H9 (cell line): ENCODE measurements around the gene FOXK1. TPM values are rescaled to one million over a fixed set of nuclear protein-coding genes. Genes with fewer than 3 reads are reported as not detected.

Experiments
- DNase-seq: peaks from one replicate; pipeline ENCODE4 v3.0.0-alpha.2; 2017
- H2AFZ ChIP-seq: one replicate; pipeline ENCODE4 v1.6.1; 2013; ENCODE audit warnings: mild to moderate bottlenecking, low read length, control low read depth, moderate library complexity
- H2AK5ac ChIP-seq: 2 replicates; pipeline ENCODE4 v1.6.1; 2013; ENCODE audit warnings: low read length, control low read depth, mixed read lengths; ENCODE audit not compliant: insufficient read length
- H2BK120ac ChIP-seq: one replicate; pipeline ENCODE4 v1.6.1; 2013; ENCODE audit warnings: low read depth, mild to moderate bottlenecking, low read length, control low read depth, inconsistent platforms; ENCODE audit not compliant: poor library complexity, severe bottlenecking
- H2BK12ac ChIP-seq: 2 replicates; pipeline ENCODE4 v1.6.1; 2013; ENCODE audit warnings: low read length, control low read depth, mixed read lengths, low read depth; ENCODE audit not compliant: insufficient read length
- H2BK15ac ChIP-seq: 2 replicates; pipeline ENCODE4 v1.6.1; 2013; ENCODE audit warnings: low read depth, low read length, control low read depth
- H2BK20ac ChIP-seq: one replicate; pipeline ENCODE4 v1.6.1; 2013; ENCODE audit warnings: low read depth, mild to moderate bottlenecking, low read length, control low read depth, inconsistent platforms; ENCODE audit not compliant: poor library complexity, severe bottlenecking
- H2BK5ac ChIP-seq: 2 replicates; pipeline ENCODE4 v1.6.1; 2013; ENCODE audit warnings: low read length, control low read depth, mixed read lengths; ENCODE audit not compliant: insufficient read length
- H3K14ac ChIP-seq: 2 replicates; pipeline ENCODE4 v1.6.1; 2013; ENCODE audit warnings: low read length, control low read depth; ENCODE audit not compliant: insufficient read depth
- H3K18ac ChIP-seq: 2 replicates; pipeline ENCODE4 v1.6.1; 2013; ENCODE audit warnings: low read depth, mild to moderate bottlenecking, mixed read lengths, low read length, control low read depth; ENCODE audit not compliant: insufficient read length
- H3K23ac ChIP-seq: 2 replicates; pipeline ENCODE4 v1.6.1; 2013; ENCODE audit warnings: low read length, control low read depth, mixed read lengths, low read depth; ENCODE audit not compliant: insufficient read length
- H3K23me2 ChIP-seq: 2 replicates; pipeline ENCODE4 v1.6.1; 2013; ENCODE audit warnings: low read depth, mild to moderate bottlenecking, mixed read lengths, low read length, control low read depth; ENCODE audit not compliant: insufficient read length, poor library complexity, severe bottlenecking
- H3K27ac ChIP-seq: 2 replicates; pipeline ENCODE4 v1.5.1; 2013; ENCODE audit warnings: low read length, control low read depth, mixed read lengths, low read depth; ENCODE audit not compliant: insufficient read length
- H3K27me3 ChIP-seq: 2 replicates; pipeline ENCODE4 v1.6.1; 2013; ENCODE audit warnings: low read length, control low read depth, inconsistent platforms; ENCODE audit not compliant: insufficient read depth
- H3K4ac ChIP-seq: 2 replicates; pipeline ENCODE4 v1.6.1; 2013; ENCODE audit warnings: low read depth, mild to moderate bottlenecking, control low read depth, inconsistent platforms, low read length, moderate library complexity
- H3K4me1 ChIP-seq: 2 replicates; pipeline ENCODE4 v1.6.1; 2013; ENCODE audit warnings: low read length, control low read depth, inconsistent platforms; ENCODE audit not compliant: insufficient read depth
- H3K4me2 ChIP-seq: 2 replicates; pipeline ENCODE4 v1.6.1; 2013; ENCODE audit warnings: low read length, control low read depth, mixed read lengths; ENCODE audit not compliant: insufficient read length, insufficient read depth
- H3K56ac ChIP-seq: 2 replicates; pipeline ENCODE4 v1.6.1; 2013; ENCODE audit warnings: low read depth, mild to moderate bottlenecking, mixed read lengths, low read length, control low read depth; ENCODE audit not compliant: insufficient read length
- H3K79me1 ChIP-seq: 2 replicates; pipeline ENCODE4 v1.6.1; 2013; ENCODE audit warnings: low read depth, mild to moderate bottlenecking, moderate library complexity, low read length, control low read depth, inconsistent platforms; ENCODE audit not compliant: insufficient read depth, poor library complexity, severe bottlenecking
- H3K79me2 ChIP-seq: 2 replicates; pipeline ENCODE4 v1.6.1; 2013; ENCODE audit warnings: low read length, control low read depth, inconsistent platforms; ENCODE audit not compliant: insufficient read depth
- H3K9ac ChIP-seq: 2 replicates; pipeline ENCODE4 v1.6.1; 2013; ENCODE audit warnings: low read length, control low read depth, mixed read lengths; ENCODE audit not compliant: insufficient read length; ENCODE audit errors: extremely low read depth
- H3K9me3 ChIP-seq: one replicate; pipeline ENCODE4 v1.6.1; 2013; ENCODE audit warnings: low read depth, low read length, inconsistent platforms; ENCODE audit not compliant: control insufficient read depth
- H3T11ph ChIP-seq: one replicate; pipeline ENCODE4 v1.6.1; 2013; ENCODE audit warnings: mild to moderate bottlenecking, low read length, control low read depth, inconsistent platforms
- H4K20me1 ChIP-seq: one replicate; pipeline ENCODE4 v1.6.1; 2013; ENCODE audit not compliant: control insufficient read depth, insufficient read length, insufficient read depth
- H4K5ac ChIP-seq: 2 replicates; pipeline ENCODE4 v1.6.1; 2013; ENCODE audit warnings: low read depth, mild to moderate bottlenecking, mixed read lengths, low read length, control low read depth; ENCODE audit not compliant: insufficient read length
- H4K8ac ChIP-seq: replicated peaks from 2 replicates; pipeline ENCODE4 v1.6.1; 2013; ENCODE audit warnings: low read length, control low read depth, mixed read lengths, low read depth; ENCODE audit not compliant: insufficient read length
- H4K91ac ChIP-seq: 2 replicates; pipeline ENCODE4 v1.6.1; 2013; ENCODE audit warnings: low read depth, mild to moderate bottlenecking, moderate library complexity, mixed read lengths, low read length, control low read depth; ENCODE audit not compliant: insufficient read length
- H3K27ac Mint-ChIP-seq, 3 experiments: 2 replicates in 2 of 3; 3 replicates in 1 of 3; pipeline ENCODE4 v1.8.0; 2020 to 2021; ENCODE audit warnings: mixed read lengths in 3 of 3, mild to moderate bottlenecking in 1 of 3, moderate library complexity in 1 of 3
- H3K27me3 Mint-ChIP-seq: 2 replicates; pipeline ENCODE4 v1.8.0; 2021; ENCODE audit warnings: low read depth, mild to moderate bottlenecking, moderate library complexity, mixed read lengths
- H3K36me3 Mint-ChIP-seq, 3 experiments: 2 replicates in 2 of 3; 3 replicates in 1 of 3; pipeline ENCODE4 v1.8.0; 2020 to 2021; ENCODE audit warnings: low read depth in 3 of 3, mixed read lengths in 3 of 3; ENCODE audit not compliant: insufficient read depth in 1 of 3
- H3K4me1 Mint-ChIP-seq, 2 experiments: 2 replicates each; pipeline ENCODE4 v1.8.0; 2020; ENCODE audit warnings: mixed read lengths in 2 of 2
- H3K4me3 Mint-ChIP-seq, 2 experiments: 2 replicates in 1 of 2; 3 replicates in 1 of 2; pipeline ENCODE4 v1.8.0; 2020 to 2021; ENCODE audit warnings: mild to moderate bottlenecking in 2 of 2, mixed read lengths in 2 of 2, moderate library complexity in 1 of 2
- H3K9me3 Mint-ChIP-seq, 2 experiments: 2 replicates in 1 of 2; 3 replicates in 1 of 2; pipeline ENCODE4 v1.8.0; 2020; ENCODE audit warnings: mild to moderate bottlenecking in 2 of 2, mixed read lengths in 2 of 2, moderate library complexity in 1 of 2
- WGBS: extraction: QIAGEN DNeasy Blood & Tissue Kit; methylation state at CpG from one replicate; pipeline ENCODE4 v1.1.7; 2013; ENCODE audit warnings: missing lambda C conversion rate, low lambda C conversion rate, mixed read lengths; ENCODE audit not compliant: insufficient read length; ENCODE audit errors: extremely low coverage; 5-methylcytosine and 5-hydroxymethylcytosine counted together
- total RNA-seq: library from RNA; stranded (reverse); gene quantifications from 2 replicates; pipeline ENCODE4 v1.2.1, GENCODE V29; 2021
- TF ChIP-seq, protein P1 (sequence below): fragments of 200-600 bp; sonication (generic); conservative IDR thresholded peaks from 3 replicates; pipeline ENCODE4 v1.8.0; 2021; ENCODE audit warnings: antibody characterized with exemption, mild to moderate bottlenecking

The FOXK1 gene
- total RNA-seq, 1 experiment from 2014 or later: 14.4 TPM

DNA sequence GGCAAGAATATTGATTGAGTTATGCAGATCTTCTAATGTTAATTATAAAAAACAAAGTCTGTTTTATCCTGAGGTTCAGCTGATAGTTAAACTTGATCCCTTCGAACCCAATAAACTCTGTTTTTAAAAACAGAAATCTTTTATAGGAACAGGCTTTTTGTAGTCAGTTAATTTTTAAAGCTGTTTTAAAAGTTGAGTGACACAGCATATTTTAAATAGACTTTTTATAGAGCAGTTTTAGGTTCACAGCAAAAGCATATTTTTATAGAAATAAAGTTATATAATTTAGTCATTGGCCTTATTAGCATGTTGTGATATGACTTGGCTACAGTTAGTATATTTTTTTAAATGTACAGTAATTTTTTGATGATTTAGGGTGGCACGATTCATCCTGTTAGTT is 11.1 kb downstream of the FOXK1 start:
- WGBS: no CpG with 5 or more reads among the region's 2 CpGs
- TF ChIP-seq, protein P1, sequence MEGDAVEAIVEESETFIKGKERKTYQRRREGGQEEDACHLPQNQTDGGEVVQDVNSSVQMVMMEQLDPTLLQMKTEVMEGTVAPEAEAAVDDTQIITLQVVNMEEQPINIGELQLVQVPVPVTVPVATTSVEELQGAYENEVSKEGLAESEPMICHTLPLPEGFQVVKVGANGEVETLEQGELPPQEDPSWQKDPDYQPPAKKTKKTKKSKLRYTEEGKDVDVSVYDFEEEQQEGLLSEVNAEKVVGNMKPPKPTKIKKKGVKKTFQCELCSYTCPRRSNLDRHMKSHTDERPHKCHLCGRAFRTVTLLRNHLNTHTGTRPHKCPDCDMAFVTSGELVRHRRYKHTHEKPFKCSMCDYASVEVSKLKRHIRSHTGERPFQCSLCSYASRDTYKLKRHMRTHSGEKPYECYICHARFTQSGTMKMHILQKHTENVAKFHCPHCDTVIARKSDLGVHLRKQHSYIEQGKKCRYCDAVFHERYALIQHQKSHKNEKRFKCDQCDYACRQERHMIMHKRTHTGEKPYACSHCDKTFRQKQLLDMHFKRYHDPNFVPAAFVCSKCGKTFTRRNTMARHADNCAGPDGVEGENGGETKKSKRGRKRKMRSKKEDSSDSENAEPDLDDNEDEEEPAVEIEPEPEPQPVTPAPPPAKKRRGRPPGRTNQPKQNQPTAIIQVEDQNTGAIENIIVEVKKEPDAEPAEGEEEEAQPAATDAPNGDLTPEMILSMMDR: no peak
- H3K4me1 Mint-ChIP-seq: no peaks in the 10 kb centered on the region
- peaks cover 1% of the 10 kb centered on the region; the same call in 1 of the 2 replicates for H3K27me3 Mint-ChIP-seq
- no peak overlapping the region for H3K9ac ChIP-seq
- H3K27ac ChIP-seq: no peak overlapping the region
- no peak overlapping the region for H2AFZ ChIP-seq
- no peak overlapping the region for H2BK20ac ChIP-seq
- H3K4me1 ChIP-seq: no peaks in the 10 kb centered on the region; the same call in 1 of the 2 replicates
- H3K56ac ChIP-seq: no peak overlapping the region
- H3K36me3 Mint-ChIP-seq: no peaks in the 10 kb centered on the region
- H2BK5ac ChIP-seq: no peak overlapping the region
- H3K18ac ChIP-seq: no peak overlapping the region
- no peak overlapping the region for H3K4ac ChIP-seq
- H3K27ac Mint-ChIP-seq: no peak overlapping the region
- H3K79me2 ChIP-seq: peaks cover 5% of the 10 kb centered on the region; the same call in 1 of the 2 replicates
- no peak overlapping the region for H4K5ac ChIP-seq
- no peak overlapping the region for H3K23ac ChIP-seq
- no peaks in the 10 kb centered on the region for H3K23me2 ChIP-seq
- H3K27me3 ChIP-seq: no peaks in the 10 kb centered on the region; the same call in 1 of the 2 replicates
- no peak overlapping the region for H4K91ac ChIP-seq
- no peaks in the 10 kb centered on the region for H4K20me1 ChIP-seq
- H3K4me3 Mint-ChIP-seq: no peak overlapping the region
- peaks cover 5% of the 10 kb centered on the region for H3K79me1 ChIP-seq
- no peak overlapping the region for H3T11ph ChIP-seq
- H2BK120ac ChIP-seq: no peak overlapping the region
- no peak overlapping the region for H2BK15ac ChIP-seq
- no peak overlapping the region for H2AK5ac ChIP-seq
- no peak overlapping the region for H3K14ac ChIP-seq
- H3K9me3 ChIP-seq: no peaks in the 10 kb centered on the region
- H2BK12ac ChIP-seq: no peak overlapping the region
- H3K9me3 Mint-ChIP-seq: no peaks in the 10 kb centered on the region; a peak in 1 of 5 replicates
- DNase-seq: no peak
- no peak overlapping the region for H3K4me2 ChIP-seq
- H4K8ac ChIP-seq: no peak overlapping the region
